RWPE2 (cell line): ENCODE data around the gene DERL2.
A peak's percentile ranks its signal among the peaks of the same experiment; 100 is the strongest.

Experiments used
- ATAC-seq: fragments of 200-7000 bp; cut with Tn5 transposase; 3 replicates; pipeline ENCODE4 v1.9.1; 2021; ENCODE audit warnings: low read depth
- DNase-seq: peaks from one replicate; pipeline ENCODE4 v3.0.0-alpha.2; 2020; ENCODE audit warnings: low spot score
- H3K27ac ChIP-seq: fragments of 450-650 bp; 2 replicates; pipeline ENCODE4 v1.5.1; 2017; ENCODE audit warnings: mild to moderate bottlenecking; ENCODE audit not compliant: poor library complexity, severe bottlenecking
- H3K27me3 ChIP-seq: fragments of 250-450 bp; sonication (Bioruptor Pico); 2 replicates; pipeline ENCODE4 v1.5.1; 2021; ENCODE audit warnings: mild to moderate bottlenecking, moderate library complexity; ENCODE audit not compliant: insufficient read depth, poor library complexity, severe bottlenecking
- H3K36me3 ChIP-seq: fragments of 250-450 bp; sonication (Bioruptor Pico); 2 replicates; pipeline ENCODE4 v1.5.1; 2020; ENCODE audit warnings: low read depth, mild to moderate bottlenecking, moderate library complexity
- H3K4me1 ChIP-seq: fragments of 250-450 bp; sonication (Bioruptor Pico); 2 replicates; pipeline ENCODE4 v1.5.1; 2021; ENCODE audit warnings: mild to moderate bottlenecking, moderate library complexity; ENCODE audit not compliant: insufficient read depth, poor library complexity, severe bottlenecking
- H3K4me3 ChIP-seq: fragments of 250-450 bp; sonication (Bioruptor Pico); 2 replicates; pipeline ENCODE4 v1.5.1; 2021; ENCODE audit warnings: mild to moderate bottlenecking, moderate library complexity; ENCODE audit not compliant: severe bottlenecking
- H3K9me3 ChIP-seq: fragments of 250-450 bp; sonication (Bioruptor Pico); 2 replicates; pipeline ENCODE4 v1.5.1; 2021; ENCODE audit warnings: mild to moderate bottlenecking, moderate library complexity; ENCODE audit not compliant: severe bottlenecking
- CTCF ChIP-seq: fragments of 450-650 bp; IDR thresholded peaks from one replicate; pipeline ENCODE4 v1.5.1; 2017; ENCODE audit warnings: mild to moderate bottlenecking, moderate library complexity; ENCODE audit not compliant: poor library complexity, severe bottlenecking

The DERL2 gene

GRCh38 chr17:5531085-5531418 lies 45.1 kb upstream of the DERL2 start:
- TF ChIP-seq CTCF: no peak
- Histone ChIP-seq H3K4me1 (no peaks in the 10 kb centered on the region), H3K4me3 (no peak overlapping the region), H3K36me3 (peaks cover 47% of the 10 kb centered on the region), H3K27me3 (no peaks in the 10 kb centered on the region), H3K9me3 (no peaks in the 10 kb centered on the region), H3K27ac (no peak overlapping the region)
- ATAC-seq (no peak), DNase-seq (no peak)

- TF ChIP-seq CTCF: no peak
- Histone ChIP-seq H3K4me3 (no peak overlapping the region), H3K4me1 (no peaks in the 10 kb centered on the region), H3K27ac (no peak overlapping the region), H3K36me3 (peaks cover 48% of the 10 kb centered on the region), H3K27me3 (no peaks in the 10 kb centered on the region), H3K9me3 (no peaks in the 10 kb centered on the region)
- ATAC-seq: no peak
- DNase-seq: no peak
Measured at GRCh38 chr17:5530265-5531084, 44.5 kb upstream of the DERL2 start.

- Histone ChIP-seq H3K4me1 (no peaks in the 10 kb centered on the region), H3K27me3 (no peaks in the 10 kb centered on the region), H3K27ac (peak overlapping the region; percentile 41), H3K36me3 (peaks cover 42% of the 10 kb centered on the region), H3K4me3 (no peak overlapping the region), H3K9me3 (no peaks in the 10 kb centered on the region)
- ATAC-seq (no peak), DNase-seq (no peak)
- no peak for TF ChIP-seq CTCF
Measured at GRCh38 chr17:5527601-5528250, 41.7 kb upstream of the DERL2 start.

GRCh38 chr17:5526821-5527598 lies 41.0 kb upstream of the DERL2 start:
- no peak for TF ChIP-seq CTCF
- DNase-seq (no peak), ATAC-seq (peak; percentile 94)
- H3K9me3 ChIP-seq: no peaks in the 10 kb centered on the region
- H3K27me3 ChIP-seq: no peaks in the 10 kb centered on the region
- peaks cover 37% of the 10 kb centered on the region for H3K36me3 ChIP-seq
- no peak overlapping the region for H3K4me3 ChIP-seq
- no peaks in the 10 kb centered on the region for H3K4me1 ChIP-seq
- peak overlapping the region; percentile 41 for H3K27ac ChIP-seq
